GM12878 (cell line): ENCODE data around the gene B9D1. TPM values are rescaled to one million over a fixed set of nuclear protein-coding genes. Genes with fewer than 3 reads are reported as not detected.

Experiments used
- ATF7 ChIP-seq: fragments of 450-650 bp; IDR thresholded peaks from 2 replicates; pipeline ENCODE4 v1.6.1; 2016; ENCODE audit warnings: low read depth, mild to moderate bottlenecking
- CBFB ChIP-seq: IDR thresholded peaks from 2 replicates; pipeline ENCODE4 v1.6.1; 2016; ENCODE audit warnings: antibody characterized with exemption, low read depth
- CREM ChIP-seq: IDR thresholded peaks from 2 replicates; pipeline ENCODE4 v1.6.1; 2014; ENCODE audit warnings: antibody characterized with exemption, low read depth
- EP300 ChIP-seq, 2 experiments: fragments of 150-350 bp in 1 of 2; IDR thresholded peaks; 2 replicates each; pipeline ENCODE4 v1.6.1; 2011 to 2012; ENCODE audit warnings: low read depth in 2 of 2, low read length in 2 of 2, borderline replicate concordance in 1 of 2, improper control_type of control experiment in 1 of 2, inconsistent platforms in 1 of 2; ENCODE audit not compliant: control insufficient read depth in 1 of 2
- EZH2 ChIP-seq: IDR thresholded peaks from 2 replicates; pipeline ENCODE4 v1.6.1; 2012; ENCODE audit warnings: low read depth, mild to moderate bottlenecking, control low read depth, inconsistent platforms, low read length, borderline replicate concordance; ENCODE audit not compliant: control insufficient read depth
- GABPA ChIP-seq: IDR thresholded peaks from 2 replicates; pipeline ENCODE4 v1.6.1; 2014; ENCODE audit warnings: antibody characterized with exemption, low read depth, mild to moderate bottlenecking, inconsistent platforms
- HDGF ChIP-seq: fragments of 450-650 bp; IDR thresholded peaks from 2 replicates; pipeline ENCODE4 v1.6.1; 2016; ENCODE audit warnings: antibody characterized with exemption
- LARP7 ChIP-seq: fragments of 450-650 bp; IDR thresholded peaks from 2 replicates; pipeline ENCODE4 v1.6.1; 2017; ENCODE audit warnings: mild to moderate bottlenecking
- MEF2B ChIP-seq: fragments of 450-650 bp; IDR thresholded peaks from 2 replicates; pipeline ENCODE4 v1.6.1; 2018; ENCODE audit warnings: mild to moderate bottlenecking, moderate library complexity; ENCODE audit not compliant: partially characterized antibody, poor library complexity, severe bottlenecking
- MTA3 ChIP-seq: IDR thresholded peaks from 2 replicates; pipeline ENCODE4 v1.6.1; 2012; ENCODE audit warnings: low read length, inconsistent platforms, borderline replicate concordance
- NFYB ChIP-seq: IDR thresholded peaks from 2 replicates; pipeline ENCODE4 v1.6.1; 2011; ENCODE audit warnings: low read depth, mild to moderate bottlenecking, low read length, improper control_type of control experiment, moderate library complexity; ENCODE audit not compliant: insufficient read depth
- PAX8 ChIP-seq: fragments of 450-650 bp; IDR thresholded peaks from 2 replicates; pipeline ENCODE4 v1.6.1; 2017; ENCODE audit warnings: mild to moderate bottlenecking, moderate library complexity
- POU2F2 ChIP-seq: IDR thresholded peaks from 3 replicates; pipeline ENCODE4 v1.6.1; 2011; ENCODE audit warnings: low read depth, mild to moderate bottlenecking, low read length, borderline replicate concordance
- SMARCA5 ChIP-seq: fragments of 450-650 bp; IDR thresholded peaks from 2 replicates; pipeline ENCODE4 v1.6.1; 2017; ENCODE audit warnings: mild to moderate bottlenecking
- SP1 ChIP-seq: IDR thresholded peaks from one replicate; pipeline ENCODE4 v1.6.1; 2011; ENCODE audit warnings: low read depth, low read length
- SRF ChIP-seq, 2 experiments: IDR thresholded peaks; 2 replicates each; pipeline ENCODE4 v1.6.1; 2011; ENCODE audit warnings: low read depth in 2 of 2, low read length in 2 of 2, mild to moderate bottlenecking in 1 of 2, moderate library complexity in 1 of 2
- ZNF24 ChIP-seq: fragments of 450-650 bp; IDR thresholded peaks from 2 replicates; pipeline ENCODE4 v1.6.1; 2017; ENCODE audit warnings: antibody characterized with exemption, mild to moderate bottlenecking
- ZNF592 ChIP-seq: fragments of 450-650 bp; IDR thresholded peaks from 2 replicates; pipeline ENCODE4 v1.6.1; 2017; ENCODE audit warnings: mild to moderate bottlenecking, moderate library complexity
- polyA plus RNA-seq, 11 experiments: library from polyadenylated mRNA; depleted of rRNA in 4 of 11; unstranded in 6 of 11; stranded (reverse) in 5 of 11; fragments of >200 nt; fragmentation: Nextera tagmentation in 4 of 11; fragmentation: Illumina TruSeq in 1 of 11; extraction: Ambion mirVana in 4 of 11; extraction: Trizol in 1 of 11; gene quantifications; 1 replicate in 1 of 11; 2 replicates in 10 of 11; pipeline versions ENCODE4 v1.2.1 to v1.2.3, GENCODE V29; 2011 to 2016; ENCODE audit warnings: inconsistent platforms in 2 of 11, missing spikeins in 2 of 11, low read depth in 1 of 11
- total RNA-seq, 4 experiments: library from RNA; depleted of rRNA in 3 of 4; stranded (reverse); fragments of >200 nt in 3 of 4; fragmentation: Illumina TruSeq in 1 of 4; extraction: Trizol in 1 of 4; gene quantifications; 2 replicates each; pipeline versions ENCODE4 v1.2.1 to v1.2.3, GENCODE V29; 2013 to 2021
- TF ChIP-seq, protein P1 (sequence below): fragments of 450-650 bp; IDR thresholded peaks from 2 replicates; pipeline ENCODE4 v1.6.1; 2018; ENCODE audit warnings: mild to moderate bottlenecking, low read depth, moderate library complexity; ENCODE audit not compliant: partially characterized antibody
- TF ChIP-seq, protein P2 (sequence below): fragments of 450-650 bp; IDR thresholded peaks from 2 replicates; pipeline ENCODE4 v1.6.1; 2016; ENCODE audit warnings: mild to moderate bottlenecking
- TF ChIP-seq, protein P3 (sequence below): IDR thresholded peaks from 2 replicates; pipeline ENCODE4 v1.6.1; 2012; ENCODE audit warnings: low read depth, low read length, improper control_type of control experiment
- TF ChIP-seq, protein P4 (sequence below): IDR thresholded peaks from 2 replicates; pipeline ENCODE4 v1.6.1; 2011; ENCODE audit warnings: low read depth, low read length, improper control_type of control experiment, borderline replicate concordance

The B9D1 gene
- total and polyA plus RNA-seq, 10 of the 15 experiments (the other 5 are each of a cell fraction or from before 2014, with no cell fraction given), result 5.9 to 18.3 (median 9.8) TPM

DNA sequence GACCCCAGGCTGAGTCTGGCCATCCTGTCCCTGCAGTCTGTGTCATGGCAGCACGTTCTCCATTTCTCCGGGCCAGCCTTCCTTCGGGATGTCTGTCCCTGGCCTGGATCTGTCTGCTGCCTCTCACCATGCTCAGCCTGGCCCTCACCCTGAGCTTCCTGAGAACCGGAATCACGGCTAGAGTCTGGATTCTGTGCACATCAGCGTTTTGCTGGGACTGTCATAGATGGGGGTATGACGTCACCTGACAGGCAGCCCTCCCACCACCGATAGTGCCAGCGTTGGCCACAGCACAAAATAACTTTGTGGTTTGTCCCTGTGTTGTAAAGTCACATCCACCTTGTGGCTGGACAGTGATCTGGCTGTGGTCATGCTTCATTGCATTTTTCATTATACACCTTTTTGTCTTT is 59.2 kb downstream of the B9D1 start (continued):
- no peak for TF ChIP-seq POU2F2
- TF ChIP-seq, protein P1, sequence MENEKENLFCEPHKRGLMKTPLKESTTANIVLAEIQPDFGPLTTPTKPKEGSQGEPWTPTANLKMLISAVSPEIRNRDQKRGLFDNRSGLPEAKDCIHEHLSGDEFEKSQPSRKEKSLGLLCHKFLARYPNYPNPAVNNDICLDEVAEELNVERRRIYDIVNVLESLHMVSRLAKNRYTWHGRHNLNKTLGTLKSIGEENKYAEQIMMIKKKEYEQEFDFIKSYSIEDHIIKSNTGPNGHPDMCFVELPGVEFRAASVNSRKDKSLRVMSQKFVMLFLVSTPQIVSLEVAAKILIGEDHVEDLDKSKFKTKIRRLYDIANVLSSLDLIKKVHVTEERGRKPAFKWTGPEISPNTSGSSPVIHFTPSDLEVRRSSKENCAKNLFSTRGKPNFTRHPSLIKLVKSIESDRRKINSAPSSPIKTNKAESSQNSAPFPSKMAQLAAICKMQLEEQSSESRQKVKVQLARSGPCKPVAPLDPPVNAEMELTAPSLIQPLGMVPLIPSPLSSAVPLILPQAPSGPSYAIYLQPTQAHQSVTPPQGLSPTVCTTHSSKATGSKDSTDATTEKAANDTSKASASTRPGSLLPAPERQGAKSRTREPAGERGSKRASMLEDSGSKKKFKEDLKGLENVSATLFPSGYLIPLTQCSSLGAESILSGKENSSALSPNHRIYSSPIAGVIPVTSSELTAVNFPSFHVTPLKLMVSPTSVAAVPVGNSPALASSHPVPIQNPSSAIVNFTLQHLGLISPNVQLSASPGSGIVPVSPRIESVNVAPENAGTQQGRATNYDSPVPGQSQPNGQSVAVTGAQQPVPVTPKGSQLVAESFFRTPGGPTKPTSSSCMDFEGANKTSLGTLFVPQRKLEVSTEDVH, result no peak
- no peak for TF ChIP-seq ZNF592
- TF ChIP-seq CREM, result peak; percentile 53; the same call in 1 of the 2 replicates
- peak; percentile 82 for TF ChIP-seq SMARCA5
- no peak for TF ChIP-seq LARP7
- TF ChIP-seq MEF2B, result no peak
- no peak for TF ChIP-seq EP300 (IDR thresholded peaks at IDR 0.05; ENCODE audit: borderline replicate concordance in 1 of 2, control insufficient read depth in 1 of 2, low read depth in 2 of 2, low read length in 2 of 2)
- no peak for TF ChIP-seq CBFB
- no peak for TF ChIP-seq NFYB
- TF ChIP-seq PAX8, result peak; percentile 84; the same call in 1 of the 2 replicates
- TF ChIP-seq SP1, result no peak
- TF ChIP-seq, protein P2, sequence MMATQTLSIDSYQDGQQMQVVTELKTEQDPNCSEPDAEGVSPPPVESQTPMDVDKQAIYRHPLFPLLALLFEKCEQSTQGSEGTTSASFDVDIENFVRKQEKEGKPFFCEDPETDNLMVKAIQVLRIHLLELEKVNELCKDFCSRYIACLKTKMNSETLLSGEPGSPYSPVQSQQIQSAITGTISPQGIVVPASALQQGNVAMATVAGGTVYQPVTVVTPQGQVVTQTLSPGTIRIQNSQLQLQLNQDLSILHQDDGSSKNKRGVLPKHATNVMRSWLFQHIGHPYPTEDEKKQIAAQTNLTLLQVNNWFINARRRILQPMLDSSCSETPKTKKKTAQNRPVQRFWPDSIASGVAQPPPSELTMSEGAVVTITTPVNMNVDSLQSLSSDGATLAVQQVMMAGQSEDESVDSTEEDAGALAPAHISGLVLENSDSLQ, result peak; percentile 60; the same call in 1 of the 2 replicates
- TF ChIP-seq ZNF24, result no peak
- TF ChIP-seq, protein P3, sequence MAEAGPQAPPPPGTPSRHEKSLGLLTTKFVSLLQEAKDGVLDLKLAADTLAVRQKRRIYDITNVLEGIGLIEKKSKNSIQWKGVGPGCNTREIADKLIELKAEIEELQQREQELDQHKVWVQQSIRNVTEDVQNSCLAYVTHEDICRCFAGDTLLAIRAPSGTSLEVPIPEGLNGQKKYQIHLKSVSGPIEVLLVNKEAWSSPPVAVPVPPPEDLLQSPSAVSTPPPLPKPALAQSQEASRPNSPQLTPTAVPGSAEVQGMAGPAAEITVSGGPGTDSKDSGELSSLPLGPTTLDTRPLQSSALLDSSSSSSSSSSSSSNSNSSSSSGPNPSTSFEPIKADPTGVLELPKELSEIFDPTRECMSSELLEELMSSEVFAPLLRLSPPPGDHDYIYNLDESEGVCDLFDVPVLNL, result no peak
- peak; percentile 96 for TF ChIP-seq ATF7
- TF ChIP-seq GABPA, result no peak
- no peak for TF ChIP-seq EZH2
- no peak for TF ChIP-seq HDGF
- TF ChIP-seq SRF (IDR thresholded peaks at IDR 0.05; ENCODE audit: low read depth in 2 of 2, low read length in 2 of 2), result no peak
- no peak for TF ChIP-seq MTA3
- TF ChIP-seq, protein P4, sequence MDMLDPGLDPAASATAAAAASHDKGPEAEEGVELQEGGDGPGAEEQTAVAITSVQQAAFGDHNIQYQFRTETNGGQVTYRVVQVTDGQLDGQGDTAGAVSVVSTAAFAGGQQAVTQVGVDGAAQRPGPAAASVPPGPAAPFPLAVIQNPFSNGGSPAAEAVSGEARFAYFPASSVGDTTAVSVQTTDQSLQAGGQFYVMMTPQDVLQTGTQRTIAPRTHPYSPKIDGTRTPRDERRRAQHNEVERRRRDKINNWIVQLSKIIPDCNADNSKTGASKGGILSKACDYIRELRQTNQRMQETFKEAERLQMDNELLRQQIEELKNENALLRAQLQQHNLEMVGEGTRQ, result no peak
